HUES64 (cell line): ENCODE measurements around the gene KHNYN.

Experiments used
- H3K27ac ChIP-seq: 2 replicates; pipeline ENCODE4 v1.7.0; 2013; ENCODE audit warnings: low read depth, low read length, inconsistent platforms
- H3K27me3 ChIP-seq: 2 replicates; pipeline ENCODE4 v1.6.1; 2013; ENCODE audit warnings: mild to moderate bottlenecking, low read length; ENCODE audit not compliant: insufficient read depth
- H3K36me3 ChIP-seq: 2 replicates; pipeline ENCODE4 v1.6.1; 2013; ENCODE audit warnings: mild to moderate bottlenecking, low read length; ENCODE audit not compliant: insufficient read depth
- H3K4me1 ChIP-seq: 2 replicates; pipeline ENCODE4 v1.6.1; 2013; ENCODE audit warnings: mild to moderate bottlenecking, low read length, moderate library complexity; ENCODE audit not compliant: insufficient read depth
- H3K4me3 ChIP-seq: 2 replicates; pipeline ENCODE4 v1.5.1; 2013; ENCODE audit warnings: mild to moderate bottlenecking, low read length, moderate library complexity
- H3K9ac ChIP-seq: 2 replicates; pipeline ENCODE4 v1.6.1; 2013; ENCODE audit warnings: mild to moderate bottlenecking, low read depth, low read length
- H3K9me3 ChIP-seq: 2 replicates; pipeline ENCODE4 v1.6.1; 2013; ENCODE audit warnings: low read depth, low read length; ENCODE audit not compliant: insufficient read depth
- WGBS: fragments of 150-250, 120-280 bp; methylation state at CpG from one replicate; pipeline ENCODE4 v1.1.7; 2013; ENCODE audit warnings: missing lambda C conversion rate; 5-methylcytosine and 5-hydroxymethylcytosine counted together

The KHNYN gene

DNA sequence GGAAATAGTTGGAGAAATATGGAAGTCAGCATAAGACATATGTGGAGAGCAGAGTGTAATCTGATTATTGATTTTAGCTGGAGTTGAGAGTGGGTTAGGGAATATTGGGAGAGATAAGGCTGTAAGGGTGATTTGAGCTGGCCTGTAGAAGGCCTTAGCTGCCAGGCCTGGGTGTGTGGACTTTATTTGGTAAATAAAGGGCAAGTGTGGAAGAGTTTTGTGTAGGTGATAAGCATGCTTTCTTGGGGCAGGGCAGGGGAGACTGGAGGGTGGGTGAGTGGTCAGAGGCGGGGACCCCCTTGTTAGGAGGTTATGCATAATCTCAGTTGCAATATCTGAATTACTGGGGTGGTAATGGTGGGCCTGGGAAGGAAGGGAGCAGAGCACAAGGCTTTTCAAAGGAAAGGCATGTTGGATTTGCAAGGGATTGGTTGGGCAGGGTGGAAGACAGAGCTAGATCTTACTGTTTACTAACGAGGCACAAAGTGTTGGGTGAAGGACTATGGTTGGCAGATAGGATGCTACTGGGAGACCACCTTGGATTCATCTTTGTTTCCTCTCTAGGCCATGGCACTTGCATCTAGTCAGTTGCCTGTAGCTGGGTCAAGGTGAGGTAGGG, 5.5 kb downstream of the KHNYN start:
- no peak overlapping the region for H3K4me3 ChIP-seq
- H3K9me3 ChIP-seq: no peaks in the 10 kb centered on the region
- peaks cover 7% of the 10 kb centered on the region; the same call in 1 of the 2 replicates for H3K4me1 ChIP-seq
- 93% methylated on average over 2 of the region's 2 CpGs for WGBS
- no peak overlapping the region for H3K27ac ChIP-seq
- no peaks in the 10 kb centered on the region for H3K27me3 ChIP-seq
- H3K9ac ChIP-seq: no peak overlapping the region
- H3K36me3 ChIP-seq: peaks cover 49% of the 10 kb centered on the region

DNA sequence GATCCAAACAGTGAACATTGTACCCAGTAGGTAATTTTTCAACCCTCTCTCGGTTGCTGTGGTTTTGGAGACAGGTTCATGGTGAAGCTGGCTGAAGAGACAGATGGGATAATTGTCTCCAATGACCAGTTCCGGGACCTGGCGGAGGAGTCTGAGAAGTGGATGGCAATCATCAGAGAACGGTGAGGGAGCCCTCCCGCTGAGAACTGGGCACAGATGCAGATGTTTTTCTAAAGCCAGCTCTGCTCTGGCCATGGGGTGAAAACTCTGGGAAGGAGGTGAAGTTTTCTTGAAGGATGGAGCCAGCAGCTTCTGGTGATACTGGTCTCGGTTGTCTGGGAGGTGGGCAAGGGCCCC, 6.2 kb downstream of the KHNYN start:
- Histone ChIP-seq H3K27ac (no peak overlapping the region), H3K9ac (no peak overlapping the region), H3K27me3 (no peaks in the 10 kb centered on the region), H3K9me3 (no peaks in the 10 kb centered on the region), H3K36me3 (peaks cover 56% of the 10 kb centered on the region), H3K4me3 (no peak overlapping the region), H3K4me1 (peaks cover 5% of the 10 kb centered on the region; the same call in 1 of the 2 replicates)
- 75% methylated on average over 6 of the region's 6 CpGs for WGBS

DNA sequence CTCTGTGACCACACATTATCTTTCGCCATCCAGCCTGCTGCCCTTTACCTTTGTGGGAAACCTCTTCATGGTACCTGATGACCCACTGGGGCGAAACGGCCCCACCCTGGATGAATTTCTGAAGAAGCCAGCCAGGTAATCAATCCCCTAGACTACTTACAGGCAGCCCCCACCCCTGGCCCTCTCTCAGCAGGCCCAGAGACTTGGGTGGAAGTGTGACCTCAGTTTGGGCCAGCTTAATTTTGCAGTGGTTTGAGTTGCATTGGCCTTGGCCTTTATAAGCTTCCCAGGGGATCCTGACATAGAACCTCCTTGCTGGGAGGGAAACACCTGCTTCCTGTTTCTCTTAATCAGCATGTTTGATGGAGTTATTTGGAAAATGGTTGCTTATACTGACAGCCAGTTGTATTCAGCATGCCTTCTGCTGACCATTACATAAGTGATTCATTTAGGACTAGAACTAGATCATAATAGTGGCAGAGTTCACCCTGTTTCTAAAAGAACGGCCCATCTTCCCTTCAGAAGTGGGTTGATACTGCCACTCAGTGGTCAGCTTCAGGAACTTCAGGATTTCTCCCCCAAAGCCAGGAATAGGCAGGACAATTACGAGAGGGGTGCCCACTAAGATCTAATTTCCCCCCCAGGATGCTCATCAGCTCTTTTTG, 6.7 kb downstream of the KHNYN start:
- Histone ChIP-seq H3K27ac (no peak overlapping the region), H3K4me1 (peaks cover 4% of the 10 kb centered on the region), H3K36me3 (peaks cover 58% of the 10 kb centered on the region), H3K9me3 (no peaks in the 10 kb centered on the region), H3K9ac (no peak overlapping the region), H3K4me3 (no peak overlapping the region), H3K27me3 (no peaks in the 10 kb centered on the region)
- WGBS: 72% methylated on average over 5 of the region's 5 CpGs

DNA sequence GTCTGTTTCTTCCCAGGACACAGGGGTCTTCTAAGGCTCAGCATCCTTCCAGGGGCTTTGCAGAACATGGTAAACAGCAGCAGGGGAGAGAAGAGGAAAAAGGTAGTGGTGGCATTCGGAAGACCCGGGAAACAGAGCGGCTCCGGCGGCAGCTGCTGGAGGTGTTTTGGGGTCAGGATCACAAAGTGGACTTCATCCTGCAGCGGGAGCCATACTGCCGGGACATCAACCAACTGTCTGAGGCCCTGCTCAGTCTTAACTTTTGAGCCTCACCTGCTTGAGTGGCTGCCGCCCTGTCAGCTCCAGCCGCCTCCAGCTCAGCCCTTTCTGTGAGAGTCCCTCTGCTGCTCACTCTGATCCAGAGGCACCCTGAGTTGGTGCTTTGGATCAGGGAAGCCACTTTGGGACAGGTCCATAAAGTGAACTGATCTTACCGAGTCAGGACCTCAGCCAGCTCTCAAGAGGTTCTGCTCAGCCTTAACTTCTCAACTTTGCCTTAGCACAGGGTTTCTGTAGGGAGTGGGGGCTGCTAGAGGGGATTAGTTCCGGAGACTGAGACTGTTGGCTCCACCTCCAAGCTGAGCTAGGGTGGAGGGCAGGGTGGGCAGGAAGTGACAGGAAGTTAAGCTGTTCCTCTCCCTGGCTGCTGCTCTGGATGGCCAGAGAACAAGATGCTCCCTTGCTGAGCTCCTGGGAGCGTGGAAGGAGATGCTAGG, 7.4 kb downstream of the KHNYN start:
- H3K4me3 ChIP-seq: no peak overlapping the region
- H3K4me1 ChIP-seq: peaks cover 6% of the 10 kb centered on the region
- H3K27me3 ChIP-seq: no peaks in the 10 kb centered on the region
- no peak overlapping the region for H3K9ac ChIP-seq
- WGBS: 85% methylated on average over 12 of the region's 12 CpGs
- no peak overlapping the region for H3K27ac ChIP-seq
- H3K9me3 ChIP-seq: no peaks in the 10 kb centered on the region
- H3K36me3 ChIP-seq: peaks cover 58% of the 10 kb centered on the region

DNA sequence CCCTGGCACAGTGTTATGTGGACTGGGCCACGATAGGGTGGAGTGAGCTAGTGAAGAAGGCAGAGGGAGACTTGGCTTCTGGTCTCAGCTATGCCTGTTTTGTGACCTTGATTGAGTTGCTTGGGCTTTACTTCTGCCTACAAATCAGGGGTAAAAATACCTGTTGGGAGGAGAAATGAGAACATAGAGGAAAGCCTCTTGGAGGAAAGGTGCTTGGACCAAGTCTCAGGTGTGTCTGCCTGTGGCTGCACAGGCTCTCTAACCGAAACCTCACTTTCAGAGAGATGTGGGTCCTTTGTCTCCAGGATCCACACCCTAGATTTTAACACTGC, 7.9 kb downstream of the KHNYN start:
- WGBS: 86% methylated on average over 2 of the region's 2 CpGs
- Histone ChIP-seq H3K27ac (no peak overlapping the region), H3K36me3 (peaks cover 55% of the 10 kb centered on the region), H3K9ac (no peak overlapping the region), H3K27me3 (no peaks in the 10 kb centered on the region), H3K9me3 (no peaks in the 10 kb centered on the region), H3K4me3 (no peak overlapping the region), H3K4me1 (peaks cover 6% of the 10 kb centered on the region)

DNA sequence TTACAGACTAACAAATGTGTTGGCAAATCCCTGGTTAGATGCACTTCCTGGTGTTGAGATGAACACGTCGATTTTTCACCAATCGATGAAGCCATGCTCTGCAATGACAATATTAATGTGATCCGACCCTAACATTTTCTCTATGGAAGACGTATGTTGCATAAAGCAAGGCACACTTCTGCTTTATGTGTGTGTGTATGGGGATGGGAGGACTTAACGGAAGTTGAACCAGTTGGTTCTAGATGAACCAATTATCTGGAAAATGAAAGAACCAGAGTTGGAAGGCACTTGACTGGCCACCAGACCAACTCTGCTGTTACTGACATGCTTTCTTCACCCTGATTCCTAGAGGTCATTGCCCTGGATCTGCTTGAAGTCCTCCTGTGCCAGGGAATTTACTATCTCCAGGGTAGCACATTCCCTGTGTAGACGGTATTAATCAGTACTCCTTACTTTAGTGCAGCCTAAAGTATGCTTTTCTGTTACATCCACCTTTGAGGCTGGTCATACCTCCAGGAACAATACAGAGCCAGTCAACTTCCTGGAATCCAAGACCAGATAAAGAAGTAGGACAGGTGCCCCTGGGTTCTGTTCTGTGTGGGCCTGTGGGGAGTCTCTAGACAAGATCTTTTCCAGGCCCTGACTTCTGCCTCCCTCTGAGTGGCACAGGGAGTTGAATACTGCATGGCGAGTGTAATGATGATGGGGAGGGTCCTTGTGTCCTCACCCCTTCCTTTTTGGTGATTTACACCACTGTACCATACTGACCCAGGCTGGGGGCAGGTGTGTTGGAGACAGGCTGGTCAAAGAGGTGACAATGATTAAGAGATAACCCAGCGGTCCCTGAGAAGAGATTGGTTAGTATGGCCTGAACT, 8.7 kb downstream of the KHNYN start:
- Histone ChIP-seq H3K27ac (no peak overlapping the region), H3K9ac (no peak overlapping the region), H3K36me3 (peaks cover 48% of the 10 kb centered on the region), H3K4me1 (peaks cover 6% of the 10 kb centered on the region), H3K9me3 (no peaks in the 10 kb centered on the region), H3K27me3 (no peaks in the 10 kb centered on the region), H3K4me3 (no peak overlapping the region)
- 83% methylated on average over 8 of the region's 9 CpGs for WGBS

DNA sequence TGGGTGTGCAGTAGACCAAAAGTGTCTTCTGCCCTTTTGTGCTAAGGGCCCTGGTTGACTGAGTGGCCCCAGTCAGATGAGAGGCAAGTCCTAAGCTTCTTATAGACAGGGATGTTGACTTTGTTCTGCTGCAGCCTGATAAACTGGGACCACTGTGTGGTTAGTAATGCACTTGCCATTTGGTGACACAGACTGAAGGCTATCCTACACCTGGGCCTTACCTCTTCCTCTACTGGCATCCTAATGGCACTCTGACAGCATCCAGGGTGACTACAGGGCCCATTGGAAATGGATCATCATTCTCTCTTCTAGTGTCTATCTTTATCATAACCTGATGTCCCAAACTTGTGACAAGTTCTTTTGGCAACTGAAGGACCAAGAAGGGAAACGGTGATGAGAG, 9.5 kb downstream of the KHNYN start:
- H3K9me3 ChIP-seq: no peaks in the 10 kb centered on the region
- 95% methylated on average over 1 of the region's 1 CpG for WGBS
- H3K4me1 ChIP-seq: peaks cover 6% of the 10 kb centered on the region
- no peaks in the 10 kb centered on the region for H3K27me3 ChIP-seq
- H3K9ac ChIP-seq: no peak overlapping the region
- no peak overlapping the region for H3K27ac ChIP-seq
- no peak overlapping the region for H3K4me3 ChIP-seq
- H3K36me3 ChIP-seq: peaks cover 41% of the 10 kb centered on the region

DNA sequence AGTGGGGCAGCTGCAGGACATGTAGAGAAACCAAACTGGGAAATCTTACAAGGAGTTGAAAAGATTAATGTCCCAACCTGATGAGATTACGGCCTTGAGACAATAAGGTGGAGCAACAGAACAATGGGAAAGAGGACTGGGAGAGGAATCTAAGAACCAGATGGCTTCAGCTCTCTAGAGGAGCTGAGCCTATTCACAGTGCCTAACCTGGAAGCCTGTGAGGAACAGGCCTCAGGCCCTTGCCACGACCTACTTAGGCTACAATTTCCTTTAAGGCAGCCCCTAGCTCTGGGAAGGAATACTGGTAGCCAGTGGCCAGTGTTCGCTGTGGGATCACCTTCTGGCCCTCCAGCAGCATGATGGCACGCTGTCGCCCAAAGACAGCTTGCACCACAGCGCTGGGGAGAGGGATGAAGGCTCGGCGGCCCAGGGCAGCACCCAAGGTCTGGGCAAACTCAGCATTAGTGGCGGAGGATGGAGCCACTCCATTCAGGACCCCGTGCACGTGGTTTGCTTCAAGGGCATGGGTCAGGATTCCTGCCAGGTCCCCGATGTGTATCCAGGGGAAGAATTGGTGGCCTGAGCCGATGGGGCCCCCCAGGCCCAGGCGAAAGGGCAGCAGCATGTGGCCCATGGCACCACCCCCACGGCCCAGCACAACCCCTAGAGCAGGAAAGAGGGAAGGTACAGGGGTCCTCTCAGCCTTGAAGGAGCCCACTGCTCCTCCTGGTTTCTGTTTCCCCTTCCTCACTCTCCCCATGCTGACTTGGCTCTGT, 10.3 kb downstream of the KHNYN start:
- Histone ChIP-seq H3K27me3 (no peaks in the 10 kb centered on the region), H3K4me3 (no peak overlapping the region), H3K9me3 (no peaks in the 10 kb centered on the region), H3K4me1 (peaks cover 6% of the 10 kb centered on the region), H3K27ac (no peak overlapping the region), H3K36me3 (peaks cover 41% of the 10 kb centered on the region), H3K9ac (no peak overlapping the region)
- WGBS: 88% methylated on average over 15 of the region's 15 CpGs

DNA sequence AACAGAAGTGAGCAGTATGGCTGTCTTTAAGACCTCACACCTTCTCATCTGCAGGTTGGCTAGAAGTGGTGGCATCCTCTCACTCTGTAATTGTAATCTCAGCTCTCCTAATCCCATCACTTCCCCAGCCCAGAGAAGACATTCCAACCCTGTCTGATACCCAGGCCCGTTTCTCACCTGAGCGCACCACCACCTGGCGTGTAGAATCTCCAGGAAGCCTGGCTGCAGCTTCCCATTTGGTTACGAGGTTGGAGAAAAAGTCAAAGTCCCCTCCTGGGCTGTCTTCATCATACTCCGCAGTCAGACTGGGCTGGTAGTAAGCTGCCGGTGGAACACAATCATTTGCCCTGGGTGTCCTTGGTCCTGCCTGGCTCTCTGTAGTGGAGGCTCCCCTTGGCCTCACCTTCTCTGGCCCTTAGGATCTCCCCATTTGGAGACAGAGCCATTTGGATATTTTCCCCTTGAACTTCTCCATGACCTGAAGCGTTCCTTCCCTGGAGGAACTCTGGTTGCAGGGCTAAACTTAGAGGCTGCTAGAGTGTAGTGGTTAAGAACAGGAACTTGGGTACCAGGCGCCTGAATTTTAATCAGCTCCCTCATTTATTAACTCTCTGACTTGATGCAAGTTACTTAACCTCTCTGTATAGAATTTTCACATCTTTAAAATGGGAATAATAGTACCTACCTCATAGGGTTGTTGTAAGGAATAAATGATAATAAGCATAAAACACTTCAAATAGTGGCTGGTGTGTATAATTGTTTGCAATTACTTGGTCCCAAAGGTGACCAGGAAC, 11.0 kb downstream of the KHNYN start:
- WGBS: 97% methylated on average over 7 of the region's 8 CpGs
- Histone ChIP-seq H3K9ac (no peak overlapping the region), H3K4me1 (peaks cover 6% of the 10 kb centered on the region), H3K27ac (no peak overlapping the region), H3K27me3 (no peaks in the 10 kb centered on the region), H3K4me3 (no peak overlapping the region; the same call in 1 of the 2 replicates), H3K36me3 (peaks cover 41% of the 10 kb centered on the region), H3K9me3 (no peaks in the 10 kb centered on the region)

DNA sequence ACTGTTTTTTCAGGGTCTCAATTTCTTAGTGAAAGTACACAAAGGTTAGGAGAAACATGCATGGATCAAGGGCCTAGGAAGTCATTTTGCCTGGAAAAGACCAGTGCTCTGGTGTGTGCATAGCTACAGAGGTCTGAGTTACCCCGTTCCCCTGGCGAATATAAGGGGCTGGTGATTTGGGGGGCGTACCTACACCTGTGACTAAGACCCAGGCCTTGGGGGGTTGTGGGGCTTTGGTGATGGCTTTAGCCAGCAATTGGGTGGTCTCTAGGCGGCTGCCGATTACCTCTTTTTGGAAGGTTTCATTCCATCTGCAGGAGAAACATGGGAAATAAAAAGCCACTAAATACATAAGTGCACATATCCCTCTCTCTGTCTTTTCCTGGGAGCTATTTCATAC, 11.7 kb downstream of the KHNYN start:
- Histone ChIP-seq H3K4me3 (peak overlapping the region; percentile 78), H3K27ac (no peak overlapping the region), H3K36me3 (peaks cover 41% of the 10 kb centered on the region), H3K9me3 (no peaks in the 10 kb centered on the region), H3K27me3 (no peaks in the 10 kb centered on the region), H3K4me1 (peaks cover 6% of the 10 kb centered on the region), H3K9ac (peak overlapping the region; percentile 90; the same call in 1 of the 2 replicates)
- 53% methylated on average over 5 of the region's 5 CpGs for WGBS
